Mesodermal cell (in vitro differentiated cells): ENCODE data around the gene FLCN. TPM values are rescaled to one million over a fixed set of nuclear protein-coding genes. Genes with fewer than 3 reads are reported as not detected.
"Not testable (repeated sequence)": the region's sequence is repeated elsewhere in the genome, so short reads cannot be mapped to it uniquely, and the experiment has no call there.

ENCODE experiments used
- H3K27ac ChIP-seq: 2 replicates; pipeline ENCODE4 v1.7.0; 2013; ENCODE audit warnings: mild to moderate bottlenecking, low read depth, low read length, moderate library complexity; ENCODE audit not compliant: severe bottlenecking
- H3K36me3 ChIP-seq: 2 replicates; pipeline ENCODE4 v1.7.1; 2013; ENCODE audit warnings: mild to moderate bottlenecking, low read length, moderate library complexity; ENCODE audit not compliant: control insufficient read depth, insufficient read depth
- H3K4me1 ChIP-seq: one replicate; pipeline ENCODE4 v1.7.1; 2013; ENCODE audit warnings: mild to moderate bottlenecking, low read length; ENCODE audit not compliant: insufficient read depth, control insufficient read depth, poor library complexity, severe bottlenecking
- H3K4me3 ChIP-seq: 2 replicates; pipeline ENCODE4 v1.7.0; 2013; ENCODE audit warnings: low read length, control low read depth, mild to moderate bottlenecking; ENCODE audit not compliant: insufficient read depth, poor library complexity, severe bottlenecking; ENCODE audit errors: extremely low read depth
- H3K9me3 ChIP-seq: 2 replicates; pipeline ENCODE4 v1.7.1; 2013; ENCODE audit warnings: mild to moderate bottlenecking, low read length, moderate library complexity; ENCODE audit not compliant: control insufficient read depth
- WGBS, 2 experiments: methylation state at CpG; one replicate each; pipeline ENCODE4 v1.1.5; 2013; ENCODE audit warnings: missing lambda C conversion rate in 2 of 2; ENCODE audit not compliant: insufficient coverage in 2 of 2; 5-methylcytosine and 5-hydroxymethylcytosine counted together
- polyA plus RNA-seq, 2 experiments: library from polyadenylated mRNA; stranded (reverse); fragments of 50-300 nt; gene quantifications; one replicate each; pipeline ENCODE4 v1.2.3, GENCODE V29; 2013

The FLCN gene
- 23.0 TPM for polyA plus RNA-seq (2013, experiment 1 of 2)
- polyA plus RNA-seq (2013, experiment 2 of 2) = 17.8 TPM

GRCh38 chr17:17237026-17237799, at the start of gene FLCN:
Gene FLCN (minus strand): TSS chr17:17237168. CDS start chr17:17228137, 9,031 bp downstream.
- Histone ChIP-seq H3K9me3 (no peaks in the 10 kb centered on the region), H3K4me1 (no peaks in the 10 kb centered on the region), H3K4me3 (peak within 1 kb of the TSS; percentile 99), H3K27ac (peak within 1 kb of the TSS; percentile 99), H3K36me3 (peaks cover 7% of the 10 kb centered on the region)
- WGBS, 2 experiments = 0% methylated on average over 33 to 37 of the region's 53 CpGs

DNA sequence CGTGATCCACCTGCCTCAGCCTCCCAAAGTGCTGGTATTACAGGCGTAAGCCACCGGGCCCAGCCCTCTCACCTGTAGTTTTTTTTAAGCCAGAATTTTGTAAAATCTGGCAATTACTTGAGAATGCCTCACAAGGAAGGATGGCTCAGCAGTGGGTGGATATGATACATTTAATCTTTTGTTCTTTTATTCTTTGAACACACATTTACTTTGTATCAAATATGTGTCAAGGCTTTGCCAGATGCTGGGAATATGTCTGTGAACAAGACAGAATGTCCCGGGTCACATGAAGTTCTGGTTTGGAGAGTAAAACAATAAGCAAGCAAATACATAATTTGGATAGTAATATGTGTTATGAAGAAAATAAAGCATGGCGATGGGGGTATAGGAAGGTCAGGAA, 49.0 kb upstream of the FLCN start:
- Histone ChIP-seq H3K4me3 (no peak overlapping the region), H3K36me3 (no peaks in the 10 kb centered on the region), H3K4me1 (peaks cover 6% of the 10 kb centered on the region), H3K9me3 (no peaks in the 10 kb centered on the region), H3K27ac (no peak overlapping the region)
- 87 to 100% methylated on average over 2 to 5 of the region's 5 CpGs for WGBS, 2 experiments

GRCh38 chr17:17280613-17281549, 43.9 kb upstream of the FLCN start, which contains the start of gene COPS3:
Gene COPS3 (minus strand): TSS chr17:17281246. CDS start chr17:17281186, 60 bp downstream.
- whole genome bisulfite sequencing, 2 experiments = 0% methylated on average over 70 to 74 of the region's 80 CpGs

GRCh38 chr17:17279316-17279715, 42.3 kb upstream of the FLCN start:
- H3K4me1 ChIP-seq = peaks cover 6% of the 10 kb centered on the region
- H3K27ac ChIP-seq = no peak overlapping the region
- WGBS, 2 experiments = 87 to 100% methylated on average over 1 of the region's 4 CpGs
- H3K9me3 ChIP-seq = no peaks in the 10 kb centered on the region
- H3K4me3 ChIP-seq = peak overlapping the region; percentile 90
- H3K36me3 ChIP-seq = peaks cover 20% of the 10 kb centered on the region

More at GRCh38 chr17:17280613-17281549, 43.9 kb upstream of the FLCN start, which contains the start of gene COPS3:
- peaks cover 5% of the 10 kb centered on the region for H3K36me3 ChIP-seq
- H3K4me1 ChIP-seq = peaks cover 6% of the 10 kb centered on the region
- H3K27ac ChIP-seq = peak within 1 kb of the TSS; percentile 96
- no peaks in the 10 kb centered on the region for H3K9me3 ChIP-seq
- H3K4me3 ChIP-seq = peak within 1 kb of the TSS; percentile 90

GRCh38 chr17:17277431-17277830, 40.5 kb upstream of the FLCN start:
- not testable (repeated sequence) for H3K27ac ChIP-seq
- H3K36me3 ChIP-seq = peaks cover 39% of the 10 kb centered on the region

DNA sequence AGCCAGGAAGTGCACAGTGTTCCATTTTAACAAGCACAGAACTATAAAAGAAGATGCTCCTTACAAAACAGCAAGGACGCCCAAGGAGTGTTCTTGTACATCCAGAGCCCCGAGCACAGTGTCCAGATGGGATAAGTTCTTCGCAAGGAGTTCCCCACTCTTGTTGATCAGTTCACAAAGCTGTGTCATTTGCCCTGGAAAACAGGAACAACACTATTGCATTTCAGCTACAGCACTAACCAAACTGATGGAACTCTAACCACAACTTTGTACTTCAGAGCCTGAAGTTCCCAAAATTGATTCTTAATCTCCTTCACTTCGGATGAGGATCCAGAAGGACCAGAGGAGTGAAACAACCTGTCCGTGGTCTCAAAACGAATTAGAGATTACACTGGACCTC, 39.0 kb upstream of the FLCN start:
- Histone ChIP-seq H3K4me3 (no peak overlapping the region), H3K4me1 (no peaks in the 10 kb centered on the region), H3K27ac (no peak overlapping the region), H3K9me3 (no peaks in the 10 kb centered on the region), H3K36me3 (peaks cover 50% of the 10 kb centered on the region)
- 96 to 98% methylated on average over 6 of the region's 6 CpGs for WGBS, 2 experiments

More at GRCh38 chr17:17277431-17277830, 40.5 kb upstream of the FLCN start:
- H3K4me1 ChIP-seq, H3K4me3 ChIP-seq, H3K9me3 ChIP-seq: not testable (repeated sequence)
- 78 to 100% methylated on average over 3 to 5 of the region's 5 CpGs for WGBS, 2 experiments

DNA sequence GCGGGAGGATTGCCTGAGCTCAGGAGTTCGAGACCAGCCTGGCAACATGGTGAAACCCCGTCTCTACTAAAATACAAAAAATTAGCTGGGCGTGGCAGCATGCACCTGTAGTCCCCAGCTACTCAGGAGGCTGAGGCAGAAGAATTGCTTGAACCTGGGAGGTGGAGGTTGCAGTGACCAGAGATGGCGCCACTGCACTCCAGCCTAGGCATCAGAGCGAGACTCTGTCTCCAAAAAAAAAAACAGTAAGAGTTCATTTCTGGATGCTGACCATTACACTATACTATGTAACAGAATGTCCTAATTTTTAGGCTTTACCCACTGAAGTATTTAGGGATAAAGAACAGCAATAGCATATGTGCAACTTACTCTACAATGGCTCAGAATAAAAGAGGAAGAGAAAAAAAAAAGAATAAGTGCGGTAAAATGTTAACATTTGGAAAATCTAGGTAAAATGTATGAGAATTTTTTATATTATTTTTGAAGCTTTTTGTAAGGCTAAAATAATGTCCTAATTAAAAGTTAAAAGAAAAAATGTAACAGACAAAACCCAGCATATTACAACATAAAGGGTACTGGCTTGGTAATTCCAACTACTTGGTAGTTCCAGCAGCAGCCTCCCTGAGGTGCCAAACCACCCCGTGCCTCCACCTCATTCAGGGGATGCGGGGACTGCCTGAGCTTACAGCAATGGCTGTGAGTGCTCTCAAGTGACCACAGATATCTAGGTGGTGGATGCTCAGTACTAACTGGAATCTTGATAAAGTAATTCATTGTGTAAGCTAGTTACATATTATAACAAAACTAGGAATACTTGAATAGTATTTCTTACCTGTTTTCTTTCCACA, 33.2 kb upstream of the FLCN start:
- Histone ChIP-seq H3K9me3 (no peaks in the 10 kb centered on the region), H3K36me3 (peaks cover 85% of the 10 kb centered on the region), H3K27ac (no peak overlapping the region), H3K4me1 (no peaks in the 10 kb centered on the region), H3K4me3 (no peak overlapping the region)
- 90 to 94% methylated on average over 5 of the region's 9 CpGs for WGBS, 2 experiments

- Histone ChIP-seq H3K4me1 (no peaks in the 10 kb centered on the region), H3K27ac (no peak overlapping the region), H3K9me3 (no peaks in the 10 kb centered on the region), H3K4me3 (no peak overlapping the region), H3K36me3 (peaks cover 88% of the 10 kb centered on the region)
- WGBS, 2 experiments = 89 to 100% methylated on average over 1 to 2 of the region's 2 CpGs
Observed at GRCh38 chr17:17264430-17264829, 27.5 kb upstream of the FLCN start.

GRCh38 chr17:17258998-17259397, 22.0 kb upstream of the FLCN start:
- H3K27ac ChIP-seq = no peak overlapping the region
- H3K36me3 ChIP-seq = peaks cover 90% of the 10 kb centered on the region
- no peaks in the 10 kb centered on the region for H3K9me3 ChIP-seq
- 94 to 95% methylated on average over 2 of the region's 4 CpGs for whole genome bisulfite sequencing, 2 experiments
- no peak overlapping the region for H3K4me3 ChIP-seq
- no peaks in the 10 kb centered on the region for H3K4me1 ChIP-seq

DNA sequence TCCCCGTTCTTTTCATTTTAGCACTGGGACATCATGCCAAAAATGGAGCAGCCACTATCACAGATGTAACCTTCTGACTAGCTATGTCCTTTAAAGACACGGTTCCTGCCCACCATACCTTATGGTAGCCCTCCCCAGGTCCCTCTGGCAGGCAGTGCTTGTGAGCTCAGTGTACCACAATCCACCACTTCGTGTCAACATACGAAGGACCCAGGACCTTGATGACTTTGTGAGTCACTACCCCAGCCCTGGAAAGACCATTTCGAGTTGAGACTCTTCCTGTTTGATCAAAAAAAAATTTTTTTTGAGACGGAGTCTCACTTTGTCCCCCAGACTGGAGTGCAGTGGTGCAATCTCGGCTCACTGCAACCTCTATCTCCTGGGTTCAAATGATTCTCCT, 21.0 kb upstream of the FLCN start:
- Histone ChIP-seq H3K4me3 (no peak overlapping the region), H3K36me3 (peaks cover 94% of the 10 kb centered on the region), H3K9me3 (no peaks in the 10 kb centered on the region), H3K27ac (no peak overlapping the region), H3K4me1 (no peaks in the 10 kb centered on the region)
- 94 to 97% methylated on average over 7 of the region's 7 CpGs for WGBS, 2 experiments
